Measurements from ENCODE around the gene FUBP1. TPM values are rescaled to one million over a fixed set of nuclear protein-coding genes. Genes with fewer than 3 reads are reported as not detected.

Gene FUBP1
- total and polyA plus RNA-seq, 2 of the 13 experiments (the other 11 are each of a cell fraction or from before 2014, with no cell fraction given) = 98.1 to 166 TPM

DNA sequence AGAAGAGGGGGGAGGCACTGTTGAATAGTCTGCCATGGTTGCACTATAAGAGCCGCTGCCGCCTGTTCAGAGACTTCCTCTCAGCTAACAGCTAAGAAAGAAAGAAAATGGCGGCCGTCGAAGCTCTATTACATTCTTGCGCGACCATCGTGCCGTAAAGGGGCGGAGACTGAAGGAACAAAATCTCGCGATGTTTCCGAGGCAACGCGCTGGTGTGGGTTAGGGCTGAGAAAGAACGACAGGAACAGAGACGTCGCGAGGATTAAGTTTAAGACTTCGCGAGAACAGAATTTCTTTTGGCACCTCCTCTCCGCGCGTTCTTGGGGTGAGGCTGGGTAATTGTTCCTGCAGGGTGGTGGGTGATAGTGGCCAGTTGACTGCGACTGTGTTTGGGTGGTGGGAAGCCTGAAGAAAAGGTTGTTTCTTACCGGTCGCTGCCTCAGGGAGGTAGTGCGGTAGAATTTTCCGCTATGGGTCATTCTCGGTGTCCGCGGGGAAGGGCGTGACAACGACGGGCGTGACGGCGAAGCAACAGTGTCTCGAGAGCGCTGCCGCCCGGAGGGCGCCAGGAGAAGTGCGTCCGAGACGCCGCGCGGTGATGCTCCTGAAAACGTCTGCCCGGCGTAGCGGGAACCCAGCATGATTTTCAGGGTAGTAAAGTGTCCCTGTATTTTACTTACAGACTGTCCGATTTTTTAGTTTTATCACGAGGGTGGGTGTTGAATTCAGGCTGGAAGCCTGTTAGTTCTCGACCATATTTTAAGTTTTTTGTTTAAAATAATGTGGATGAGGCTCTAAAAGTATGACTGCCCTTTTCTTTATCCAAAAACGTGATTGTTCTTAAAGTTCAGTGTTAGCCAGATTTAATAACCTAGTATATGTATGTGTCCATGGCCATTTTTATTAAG, at the start of gene FUBP1 (continued):
- TF ChIP-seq JUND (CRISPR knock-in tag; IDR thresholded peaks at IDR 0.05) (no peak), ZBTB43 (CRISPR knock-in tag; conservative IDR thresholded peaks at IDR 0.05) (0 out of 2 replicates have a peak, but pooled peaks have one; percentile 33), FOXO4 (CRISPR knock-in tag; conservative IDR thresholded peaks at IDR 0.05) (no peak), ERF (CRISPR knock-in tag; IDR thresholded peaks at IDR 0.05) (peak; percentile 51), PCBP2 (optimal IDR thresholded peaks at IDR 0.05; ENCODE audit: low read depth, low read length, poor library complexity, severe bottlenecking) (no peak), FOXP1 (IDR thresholded peaks at IDR 0.05) (no peak), FOXP1 (CRISPR knock-in tag; IDR thresholded peaks at IDR 0.05) (no peak), TEAD2 (CRISPR knock-in tag; IDR thresholded peaks at IDR 0.05) (no peak), ZSCAN9 (CRISPR knock-in tag; IDR thresholded peaks at IDR 0.05; ENCODE audit: borderline replicate concordance) (no peak), ZNF749 (CRISPR knock-in tag; IDR thresholded peaks at IDR 0.05; ENCODE audit: borderline replicate concordance) (no peak; the same call in 1 of the 2 replicates), HNRNPUL1 (IDR thresholded peaks at IDR 0.05; ENCODE audit: low read depth, low read length) (no peak), ZNF253 (CRISPR knock-in tag; IDR thresholded peaks at IDR 0.05; ENCODE audit: borderline replicate concordance) (no peak), ZBTB1 (CRISPR knock-in tag; IDR thresholded peaks at IDR 0.05; ENCODE audit: borderline replicate concordance) (no peak), ZNF282 (IDR thresholded peaks at IDR 0.05; ENCODE audit: partially characterized antibody) (no peak), KLF16 (CRISPR knock-in tag; IDR thresholded peaks at IDR 0.05) (peak in 1 of 2 experiments; percentile 50; a peak in 1 of 4 replicates), ZMYM3 (CRISPR knock-in tag; IDR thresholded peaks at IDR 0.05) (no peak), TAF15 (IDR thresholded peaks at IDR 0.05; ENCODE audit: low read depth, low read length, poor library complexity, severe bottlenecking) (no peak), GABPB1 (CRISPR knock-in tag; IDR thresholded peaks at IDR 0.05) (peak; percentile 45; the same call in 1 of the 2 replicates), EEA1 (CRISPR knock-in tag; IDR thresholded peaks at IDR 0.05; ENCODE audit: borderline replicate concordance) (no peak), SIX4 (CRISPR knock-in tag; IDR thresholded peaks at IDR 0.05) (peak; percentile 54; the same call in 1 of the 2 replicates), ELF1 (CRISPR knock-in tag; IDR thresholded peaks at IDR 0.05) (peak; percentile 64), SCMH1 (CRISPR knock-in tag; IDR thresholded peaks at IDR 0.05; ENCODE audit: borderline replicate concordance) (no peak), KLF6 (CRISPR knock-in tag; IDR thresholded peaks at IDR 0.05) (peak; percentile 34)
- TF ChIP-seq, protein P1, sequence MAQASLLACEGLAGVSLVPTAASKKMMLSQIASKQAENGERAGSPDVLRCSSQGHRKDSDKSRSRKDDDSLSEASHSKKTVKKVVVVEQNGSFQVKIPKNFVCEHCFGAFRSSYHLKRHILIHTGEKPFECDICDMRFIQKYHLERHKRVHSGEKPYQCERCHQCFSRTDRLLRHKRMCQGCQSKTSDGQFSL (CRISPR knock-in tag; IDR thresholded peaks at IDR 0.05) = 0 out of 2 replicates have a peak, but pooled peaks have one; percentile 3
- TF ChIP-seq, protein P2, sequence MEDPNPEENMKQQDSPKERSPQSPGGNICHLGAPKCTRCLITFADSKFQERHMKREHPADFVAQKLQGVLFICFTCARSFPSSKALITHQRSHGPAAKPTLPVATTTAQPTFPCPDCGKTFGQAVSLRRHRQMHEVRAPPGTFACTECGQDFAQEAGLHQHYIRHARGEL (CRISPR knock-in tag; IDR thresholded peaks at IDR 0.05) = no peak
